22Rv1 (cell line): ENCODE data around the gene KMT2B.

ENCODE experiments used
- ZFX ChIP-seq: fragments of 450-650 bp; IDR thresholded peaks from 2 replicates; pipeline ENCODE4 v1.6.1; 2017; ENCODE audit warnings: antibody characterized with exemption, borderline replicate concordance
- TF ChIP-seq, protein P1 (sequence below): fragments of 450-650 bp; IDR thresholded peaks from 2 replicates; pipeline ENCODE4 v1.5.1; 2017; ENCODE audit warnings: mild to moderate bottlenecking

GRCh38 chr19:35712567-35713505 is 5.0 kb upstream of the KMT2B start:
- TF ChIP-seq, protein P1, sequence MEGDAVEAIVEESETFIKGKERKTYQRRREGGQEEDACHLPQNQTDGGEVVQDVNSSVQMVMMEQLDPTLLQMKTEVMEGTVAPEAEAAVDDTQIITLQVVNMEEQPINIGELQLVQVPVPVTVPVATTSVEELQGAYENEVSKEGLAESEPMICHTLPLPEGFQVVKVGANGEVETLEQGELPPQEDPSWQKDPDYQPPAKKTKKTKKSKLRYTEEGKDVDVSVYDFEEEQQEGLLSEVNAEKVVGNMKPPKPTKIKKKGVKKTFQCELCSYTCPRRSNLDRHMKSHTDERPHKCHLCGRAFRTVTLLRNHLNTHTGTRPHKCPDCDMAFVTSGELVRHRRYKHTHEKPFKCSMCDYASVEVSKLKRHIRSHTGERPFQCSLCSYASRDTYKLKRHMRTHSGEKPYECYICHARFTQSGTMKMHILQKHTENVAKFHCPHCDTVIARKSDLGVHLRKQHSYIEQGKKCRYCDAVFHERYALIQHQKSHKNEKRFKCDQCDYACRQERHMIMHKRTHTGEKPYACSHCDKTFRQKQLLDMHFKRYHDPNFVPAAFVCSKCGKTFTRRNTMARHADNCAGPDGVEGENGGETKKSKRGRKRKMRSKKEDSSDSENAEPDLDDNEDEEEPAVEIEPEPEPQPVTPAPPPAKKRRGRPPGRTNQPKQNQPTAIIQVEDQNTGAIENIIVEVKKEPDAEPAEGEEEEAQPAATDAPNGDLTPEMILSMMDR: no peak
- no peak for TF ChIP-seq ZFX
